CD4-positive, alpha-beta T cell treated with Interleukin-4 for 1 hour (primary cell): ENCODE data around the gene TPPP.

Experiments used
- DNase-seq, 2 donors: peaks; one replicate each; pipeline ENCODE4 v3.0.0-alpha.2; 2020 to 2022

Gene TPPP

DNA sequence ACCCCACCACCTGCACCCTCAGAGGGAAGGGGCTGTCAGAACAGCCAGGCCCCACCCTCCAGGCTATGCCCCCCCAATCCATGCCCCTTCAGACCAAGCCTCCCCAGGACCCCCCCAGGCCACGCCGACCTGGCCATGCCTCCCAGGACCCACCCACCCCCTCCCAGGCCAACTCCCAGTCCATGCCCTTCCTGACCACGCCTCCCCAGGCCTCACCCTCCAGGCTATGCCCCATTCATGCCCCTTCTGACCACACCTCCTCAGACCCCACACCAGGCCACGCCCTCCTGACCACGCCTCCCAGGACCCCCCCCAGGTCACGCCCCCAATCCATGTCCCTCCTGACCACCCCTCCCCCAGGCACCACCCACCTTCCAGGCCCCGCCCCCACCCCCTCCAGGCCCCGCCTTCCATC lies 27.6 kb downstream of the TPPP start:
- DNase-seq: no peak

DNA sequence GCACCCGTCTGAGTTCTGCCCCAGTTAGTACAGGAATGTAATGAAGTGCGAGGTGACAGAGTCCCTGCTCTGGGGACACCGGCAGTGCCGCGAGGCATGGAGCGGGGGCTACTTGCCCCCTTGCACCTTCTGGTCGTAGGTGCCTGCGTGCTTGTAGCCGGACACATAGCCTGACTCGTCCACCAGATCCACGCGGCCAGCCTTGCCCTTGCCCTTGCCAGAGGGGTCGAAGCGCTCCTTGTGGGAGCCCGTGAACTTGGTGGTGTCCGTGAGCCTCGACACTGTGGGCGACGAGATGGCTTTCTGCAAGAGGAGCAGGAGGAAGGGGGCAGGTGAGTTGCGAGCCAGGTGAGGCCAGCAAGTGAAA lies 28.2 kb downstream of the TPPP start:
- DNase-seq: no peak

DNA sequence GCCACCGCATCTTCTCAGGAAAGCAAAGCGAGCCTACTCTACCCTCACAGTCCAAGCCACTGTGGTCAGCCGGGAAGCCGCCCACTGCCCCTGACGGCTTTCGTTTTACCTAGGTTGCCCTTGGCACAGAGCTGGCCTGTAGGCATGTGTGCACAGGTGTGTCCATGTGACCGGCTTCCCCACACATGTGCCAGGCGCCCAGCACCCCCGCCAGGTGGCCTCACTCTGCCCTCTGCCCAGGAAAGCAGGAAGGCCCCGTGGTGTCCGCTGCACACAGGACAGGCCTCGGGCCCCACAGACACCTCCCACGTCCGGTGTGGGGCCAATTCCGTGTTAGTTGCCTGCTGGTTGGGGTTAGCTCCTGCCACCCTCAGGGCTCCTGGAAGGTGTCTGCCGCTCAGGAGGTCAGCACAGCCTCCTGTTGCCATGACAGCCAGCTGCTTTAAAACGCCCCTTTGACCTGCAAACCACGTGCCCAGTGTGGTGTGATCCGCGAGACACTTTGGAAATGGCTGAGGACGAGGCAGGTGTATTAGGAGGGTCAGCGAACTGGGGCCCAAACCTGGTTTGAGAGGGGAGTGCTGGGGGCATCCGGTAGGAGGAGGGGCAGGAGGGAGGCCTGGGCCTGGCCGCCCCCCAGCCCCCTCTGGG lies 28.7 kb downstream of the TPPP start:
- DNase-seq: no peak

DNA sequence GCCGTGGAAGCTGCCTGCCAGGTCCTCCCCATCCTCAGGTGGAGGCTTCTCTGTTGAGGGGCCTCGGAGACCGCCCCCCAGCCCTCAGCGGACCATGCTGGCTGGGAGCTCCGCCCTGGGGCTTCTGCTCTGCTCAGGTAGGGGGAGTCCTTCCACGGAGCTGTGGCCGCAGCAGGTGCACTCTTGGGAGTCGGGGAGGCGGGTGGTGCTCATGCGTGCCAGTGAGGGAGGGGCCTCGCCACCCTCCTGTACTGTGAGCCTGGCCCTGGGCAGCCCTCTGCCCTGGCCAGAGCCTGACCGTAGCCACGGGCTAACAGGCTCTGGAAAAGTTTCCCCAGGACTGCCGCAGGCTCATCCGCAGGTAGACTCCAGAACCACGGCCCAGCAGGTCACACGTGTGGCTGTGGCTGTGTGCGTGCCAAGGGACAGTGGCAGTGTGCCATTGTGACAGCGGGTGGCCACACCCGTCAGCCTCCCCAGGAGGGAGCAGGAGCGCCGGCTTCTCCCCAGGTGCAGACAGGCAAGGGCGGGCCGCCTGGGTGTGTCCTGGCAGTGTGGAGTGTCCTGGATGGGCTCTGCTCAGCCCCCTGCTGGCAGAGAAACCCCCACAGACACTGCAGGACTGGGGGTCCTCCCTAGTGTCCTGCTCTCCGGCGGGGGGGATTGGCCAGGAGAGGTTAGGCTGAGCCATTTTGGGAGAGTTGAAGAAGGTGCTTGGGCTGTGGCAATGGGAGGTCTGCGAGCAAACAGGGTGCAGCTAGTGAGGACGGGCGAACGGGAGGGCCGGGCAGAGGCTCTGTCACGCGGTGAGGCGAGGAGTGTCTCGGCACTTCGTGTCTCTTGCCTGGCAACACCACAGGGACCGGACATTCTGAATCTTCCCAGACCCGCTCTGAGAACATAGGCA lies 29.5 kb downstream of the TPPP start:
- DNase-seq: no peak

DNA sequence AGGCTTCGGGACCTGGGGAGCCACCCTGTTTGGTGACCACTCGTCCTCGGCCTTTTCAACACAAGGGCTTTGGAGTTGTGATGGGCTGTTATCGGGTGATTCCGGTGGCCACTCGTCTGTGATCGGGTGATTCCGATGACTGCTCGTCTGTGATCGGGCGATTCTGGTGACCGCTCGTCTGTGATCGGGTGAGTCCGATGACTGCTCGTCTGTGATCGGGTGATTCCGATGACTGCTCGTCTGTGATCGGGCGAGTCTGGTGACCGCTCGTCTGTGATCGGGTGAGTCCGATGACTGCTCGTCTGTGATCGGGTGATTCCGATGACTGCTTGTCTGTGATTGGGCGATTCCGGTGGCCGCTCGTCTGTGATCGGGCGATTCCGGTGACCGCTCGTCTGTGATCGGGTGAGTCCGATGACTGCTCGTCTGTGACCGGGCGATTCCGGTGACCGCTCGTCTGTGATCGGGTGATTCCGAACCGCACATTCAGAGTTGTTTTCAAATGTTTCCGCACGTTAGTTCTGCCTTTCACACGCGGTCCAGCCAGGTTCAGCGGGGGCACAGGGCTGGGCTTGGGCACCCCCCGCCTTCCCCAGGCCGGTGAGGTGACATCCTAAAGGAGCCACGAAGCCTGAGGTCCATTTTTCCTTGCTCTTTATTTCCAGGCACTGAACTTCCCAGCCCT lies 30.3 kb downstream of the TPPP start:
- DNase-seq: no peak

DNA sequence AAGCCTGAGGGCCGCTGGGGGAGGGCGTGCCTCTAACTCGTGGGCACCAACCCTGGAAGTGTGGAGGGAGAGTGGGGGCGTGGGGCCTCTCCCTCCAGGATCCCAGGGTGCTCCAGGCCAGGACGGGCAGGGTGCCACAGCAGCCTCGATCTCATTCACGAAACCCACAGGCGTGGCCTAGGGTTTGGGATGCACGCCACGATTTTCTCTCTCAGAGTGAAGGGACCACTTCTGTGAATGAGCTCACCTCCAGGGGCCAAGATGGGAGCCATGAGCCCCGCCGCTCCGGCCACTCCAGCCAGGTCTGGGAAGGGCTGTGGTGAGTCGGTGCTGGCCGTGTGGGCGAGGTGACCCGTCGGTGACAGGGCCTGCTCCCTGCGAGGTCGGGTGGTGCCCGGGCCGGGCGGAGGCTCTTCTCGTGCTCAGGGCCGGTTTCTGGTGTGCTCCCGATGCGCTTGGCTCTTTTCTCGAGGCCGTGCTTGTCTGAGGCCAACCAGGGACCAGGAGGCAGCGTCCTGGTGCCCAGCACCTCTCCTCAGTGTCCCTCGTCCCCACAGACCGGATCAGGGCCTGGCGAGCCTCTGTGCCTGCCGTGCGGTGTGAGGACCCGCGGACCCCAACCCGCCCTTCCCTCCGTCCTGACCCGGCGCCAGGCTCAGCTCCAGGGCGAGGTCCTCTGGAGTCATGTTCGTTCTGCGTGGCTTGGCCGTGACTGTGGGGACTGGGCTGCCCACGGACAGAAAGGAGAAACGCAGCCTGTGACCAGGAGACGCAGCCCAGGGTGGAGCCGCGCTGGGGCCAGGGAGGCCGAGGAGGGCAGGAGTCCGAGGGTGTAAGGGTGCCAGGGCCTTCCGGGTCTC lies 31.0 kb downstream of the TPPP start:
- DNase-seq: no peak

DNA sequence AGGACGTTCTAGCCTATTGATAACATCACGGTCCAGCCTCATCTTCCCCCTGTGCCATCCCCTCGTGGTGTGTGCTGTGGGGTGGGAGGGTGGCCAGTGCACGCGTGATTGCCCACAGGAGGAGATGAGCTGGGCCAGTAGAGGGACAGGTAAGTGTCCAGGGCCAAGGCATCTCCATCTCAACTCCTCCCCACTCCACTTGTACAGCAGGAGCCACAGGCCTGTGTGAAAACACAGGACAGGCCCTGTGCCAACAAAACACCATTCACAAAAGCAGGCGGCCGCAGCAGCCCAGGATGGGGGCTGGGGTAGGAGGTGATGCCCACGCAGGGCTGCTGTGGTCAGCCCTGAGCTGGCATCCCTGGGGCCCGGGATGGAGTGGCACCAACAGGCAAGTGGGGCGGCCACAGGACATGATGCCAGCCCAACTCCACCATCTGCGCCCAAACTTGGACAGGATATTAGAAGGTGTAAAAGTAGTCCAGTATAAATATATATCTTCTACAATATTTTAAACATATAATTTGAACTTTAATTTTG lies 32.6 kb downstream of the TPPP start:
- no peak for DNase-seq

DNA sequence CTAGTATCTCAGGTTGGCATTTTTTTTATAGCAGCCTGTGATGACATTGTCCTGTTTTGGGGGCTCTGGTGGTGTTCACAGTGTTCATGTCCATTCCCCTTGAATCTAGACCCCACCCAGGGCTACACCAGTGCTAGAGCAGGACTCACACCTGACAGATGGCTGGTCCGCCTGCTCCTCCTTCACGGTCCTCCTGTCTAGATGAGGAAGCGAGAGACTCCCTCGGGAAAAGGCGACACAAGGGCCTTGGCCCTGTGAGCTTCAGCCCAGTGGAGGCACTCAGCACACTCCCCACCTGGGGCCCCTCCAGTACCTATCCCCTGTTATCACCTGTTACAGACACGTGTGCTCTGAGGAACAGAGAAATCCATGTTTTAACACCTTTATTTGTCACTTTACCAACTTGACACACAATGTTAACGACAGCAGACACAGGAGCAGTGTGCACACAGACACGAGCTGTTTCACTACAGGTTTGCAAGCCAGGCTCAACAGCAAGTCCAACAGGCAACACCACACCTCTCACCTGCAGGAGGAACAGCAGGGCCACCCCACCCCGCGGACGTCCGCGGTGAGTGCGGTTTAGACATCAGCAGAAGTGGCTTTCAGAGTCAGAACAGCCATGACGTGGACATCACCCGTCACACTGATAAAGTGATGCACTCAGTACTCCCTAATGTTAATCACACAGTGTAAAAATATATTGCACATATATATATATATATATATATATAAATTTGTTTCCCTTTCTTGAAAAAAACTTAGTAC lies 33.5 kb downstream of the TPPP start:
- no peak for DNase-seq

DNA sequence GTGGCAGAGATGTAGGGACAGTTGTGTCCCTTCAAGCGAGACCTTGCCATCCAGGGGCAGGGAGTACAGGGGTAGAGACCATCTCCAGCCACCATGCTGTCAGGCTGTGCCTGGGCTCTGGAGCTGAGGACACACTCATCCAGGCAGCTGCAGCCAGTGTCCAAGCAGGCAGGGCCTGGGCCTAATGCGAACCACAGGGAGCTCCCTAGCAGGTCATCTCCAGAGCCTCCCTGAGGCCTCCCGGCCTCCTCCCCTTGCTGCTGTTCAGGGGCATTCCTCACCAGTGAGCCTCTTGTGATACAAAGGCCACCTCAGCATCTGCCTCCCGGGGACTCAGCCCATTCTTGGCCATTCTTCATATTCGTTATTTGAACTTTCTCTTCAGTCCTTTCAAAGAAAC lies 35.0 kb downstream of the TPPP start:
- DNase-seq: no peak

DNA sequence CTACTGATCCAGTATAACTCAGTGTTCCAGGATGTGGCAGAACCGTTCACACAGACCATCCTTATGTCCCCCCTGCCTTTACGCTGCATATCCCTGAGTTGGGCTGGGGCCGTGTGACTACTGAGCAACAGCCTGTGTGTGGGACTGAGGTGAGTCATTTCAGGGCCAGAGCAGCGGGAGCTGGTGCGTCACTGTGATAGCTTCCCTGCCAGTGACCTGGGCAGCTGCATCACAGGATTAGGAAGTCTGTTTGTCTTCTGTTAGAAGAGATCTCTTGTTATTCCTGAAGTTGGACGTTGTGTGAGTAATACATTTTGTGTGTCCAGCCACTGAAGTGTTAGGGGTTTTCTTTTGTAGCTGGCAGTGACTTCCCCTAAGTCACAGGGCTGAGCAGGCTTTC lies 35.6 kb downstream of the TPPP start:
- no peak for DNase-seq

DNA sequence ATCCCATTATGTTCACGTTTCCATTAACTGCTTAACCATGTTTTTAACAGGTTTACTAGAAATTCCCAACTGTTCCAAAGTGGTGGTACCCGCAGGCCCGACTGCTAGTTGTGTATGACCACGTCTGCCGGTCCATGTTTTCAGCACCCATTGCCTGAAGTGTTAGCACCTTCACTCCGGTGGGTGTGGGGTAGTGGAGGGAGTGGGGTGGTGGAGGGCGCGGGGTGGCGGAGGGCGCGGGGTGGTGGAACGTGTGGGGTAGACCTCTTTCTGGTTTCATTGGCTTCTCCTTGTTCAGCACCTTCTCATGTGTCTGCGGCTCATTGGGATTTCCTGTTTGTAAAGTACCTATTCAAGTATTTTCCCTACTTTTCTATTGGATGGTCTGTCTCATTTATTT lies 37.7 kb downstream of the TPPP start:
- DNase-seq: no peak

DNA sequence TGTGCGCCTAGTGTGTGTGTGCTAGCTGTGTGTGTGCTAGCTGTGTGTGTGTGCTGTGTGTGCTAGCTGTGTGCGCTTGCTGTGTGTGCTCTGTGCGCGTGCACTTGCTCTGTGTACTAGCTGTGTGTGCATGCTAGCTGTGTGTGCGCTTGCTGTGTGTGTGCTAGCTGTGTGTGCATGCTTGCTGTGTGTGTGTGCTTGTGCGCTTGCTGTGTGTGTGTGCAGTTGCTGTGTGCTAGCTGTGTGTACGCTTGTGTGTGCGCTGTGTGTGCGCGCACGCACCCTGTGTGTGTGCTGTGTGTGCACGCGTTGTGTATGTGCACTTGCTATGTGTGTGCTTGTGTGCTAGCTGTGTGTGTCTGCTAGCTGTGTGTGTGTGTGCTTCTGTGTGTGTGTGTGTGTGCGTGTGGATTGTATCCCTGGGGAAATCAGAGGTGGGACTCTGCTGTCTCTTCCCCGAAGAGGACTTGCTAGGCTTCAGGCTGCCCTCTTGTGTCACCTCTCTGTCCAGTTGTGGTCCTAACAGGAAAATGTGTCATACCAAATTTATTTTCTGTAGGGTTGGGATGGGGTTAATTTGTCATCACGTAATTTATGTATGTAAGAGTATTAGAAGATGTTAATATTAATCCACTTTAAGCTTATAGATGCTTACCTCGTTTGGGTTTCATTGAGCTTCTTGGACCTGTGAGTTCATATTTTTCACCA lies 38.9 kb downstream of the TPPP start:
- DNase-seq: no peak

DNA sequence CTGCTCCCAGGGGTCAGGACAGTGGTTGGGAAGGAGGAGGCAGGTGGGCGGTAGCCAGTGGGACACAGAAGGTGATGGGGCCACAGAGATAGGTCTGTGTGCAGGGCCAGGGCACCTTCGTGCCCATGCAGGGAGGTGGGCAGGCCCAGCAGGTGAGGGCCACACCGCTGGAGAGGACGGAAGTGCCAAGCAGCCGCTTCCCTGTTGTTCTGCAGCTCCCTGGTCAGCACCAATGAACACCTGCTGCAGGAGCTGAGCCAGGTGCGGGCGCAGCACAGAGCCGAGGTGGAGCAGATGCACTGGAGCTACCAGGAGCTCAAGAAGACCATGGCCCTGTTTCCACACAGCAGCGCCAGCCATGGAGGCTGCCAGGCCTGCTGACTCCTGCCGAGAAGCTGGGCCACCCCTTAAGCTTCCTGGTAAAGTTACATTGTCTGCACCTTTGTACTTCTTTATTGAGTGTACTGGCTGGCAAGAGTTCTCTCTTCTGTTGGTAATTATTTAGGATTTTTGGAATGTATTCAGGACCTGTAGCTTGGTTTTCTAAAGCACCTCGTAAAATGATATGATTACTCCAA lies 40.3 kb downstream of the TPPP start:
- DNase-seq: no peak

DNA sequence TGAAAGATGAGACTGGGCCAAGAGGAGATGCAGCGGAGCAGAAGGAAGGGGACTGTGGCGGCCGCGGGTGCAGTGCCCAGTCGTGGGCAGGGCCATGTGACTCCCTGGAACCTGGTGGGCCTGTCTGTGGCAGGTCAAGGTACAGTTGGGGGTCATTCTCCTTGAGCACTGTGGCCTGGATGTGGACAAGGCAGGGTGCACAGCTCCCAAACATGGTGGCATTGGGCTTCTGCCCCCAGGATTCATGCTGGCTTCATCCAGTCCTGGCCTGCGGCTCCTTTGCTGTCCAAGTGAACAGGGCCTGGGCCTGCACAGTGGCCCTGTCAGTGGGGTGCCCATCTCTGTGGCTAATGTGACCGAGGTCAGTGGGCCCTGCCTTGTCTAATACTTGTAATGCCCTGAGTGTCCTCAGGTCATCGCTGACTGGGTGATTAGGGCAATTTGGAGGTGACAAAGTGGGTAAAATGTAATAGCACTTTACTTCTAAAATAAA lies 41.1 kb downstream of the TPPP start:
- DNase-seq: no peak

DNA sequence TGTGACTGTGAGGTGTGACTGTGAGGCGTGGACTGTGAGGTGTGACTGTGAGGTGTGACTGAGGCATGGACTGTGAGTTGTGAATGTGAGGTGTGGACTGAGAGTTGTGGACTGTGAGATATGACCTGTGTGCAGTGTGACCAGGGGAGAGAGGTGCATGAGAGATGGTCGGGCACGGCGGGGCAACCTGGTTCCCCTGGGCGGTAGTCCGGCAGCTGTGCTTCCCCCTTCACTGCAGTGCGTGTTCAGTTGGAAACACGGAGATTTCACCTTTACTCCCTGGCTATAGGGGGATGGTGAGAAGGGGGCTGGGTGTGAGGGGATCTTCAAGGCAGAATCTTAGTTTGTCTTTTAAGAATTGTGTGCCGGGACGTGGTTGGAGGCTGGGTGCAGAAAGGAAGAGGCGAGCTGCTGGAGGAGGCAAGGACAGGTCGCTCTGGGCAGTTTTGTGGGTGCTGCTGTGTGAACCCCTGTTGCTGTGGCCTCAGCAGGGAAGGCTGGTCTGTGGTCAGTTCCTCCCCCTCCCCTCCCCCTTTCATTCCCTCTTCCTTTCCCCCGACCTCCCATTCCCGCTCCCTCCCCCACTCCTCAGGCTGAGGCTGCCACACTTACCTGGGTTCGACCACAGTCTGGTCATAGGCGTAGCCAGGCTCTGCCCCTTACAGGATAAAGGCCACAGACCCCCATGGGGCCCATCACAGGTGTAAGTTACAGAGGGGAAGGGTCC lies 41.7 kb downstream of the TPPP start:
- DNase-seq: no peak

DNA sequence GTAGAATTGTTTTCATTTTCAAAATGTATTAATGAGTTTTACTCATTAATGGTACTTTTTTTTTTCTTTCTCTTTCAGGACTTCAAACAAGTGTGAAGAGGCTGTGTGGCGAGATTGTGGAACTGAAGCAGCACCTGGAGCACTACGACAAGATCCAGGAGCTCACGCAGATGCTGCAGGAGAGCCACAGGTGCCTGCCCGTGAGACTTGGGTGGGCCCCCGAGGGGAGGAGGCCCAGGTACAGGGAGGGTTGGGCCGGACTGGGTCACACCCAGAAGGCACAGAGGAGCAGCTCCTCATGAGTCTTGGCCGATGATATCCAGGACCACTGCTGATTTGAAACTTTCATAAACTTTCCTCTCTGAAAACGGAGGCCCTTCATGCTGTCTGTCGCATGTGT lies 45.4 kb downstream of the TPPP start:
- DNase-seq: no peak

DNA sequence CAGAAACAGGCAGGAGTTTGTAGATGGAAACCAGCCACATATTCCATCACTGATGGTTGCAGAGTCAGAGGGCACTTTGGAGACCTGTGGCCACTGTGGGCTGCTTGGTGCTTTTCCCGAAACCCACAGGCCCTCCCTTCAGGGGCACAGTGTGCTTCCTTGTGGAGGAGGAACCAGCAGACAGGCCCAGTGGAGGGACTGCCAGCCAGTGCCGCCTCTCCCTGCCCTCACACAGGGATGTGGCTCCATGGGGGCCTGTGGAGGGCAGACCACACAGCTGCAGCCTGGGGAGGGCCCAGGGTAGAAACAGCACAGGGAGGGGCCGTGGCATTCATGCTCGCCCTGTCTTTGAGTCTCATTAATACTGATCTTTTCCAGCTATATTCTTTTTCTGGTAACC lies 45.8 kb downstream of the TPPP start:
- DNase-seq: no peak

DNA sequence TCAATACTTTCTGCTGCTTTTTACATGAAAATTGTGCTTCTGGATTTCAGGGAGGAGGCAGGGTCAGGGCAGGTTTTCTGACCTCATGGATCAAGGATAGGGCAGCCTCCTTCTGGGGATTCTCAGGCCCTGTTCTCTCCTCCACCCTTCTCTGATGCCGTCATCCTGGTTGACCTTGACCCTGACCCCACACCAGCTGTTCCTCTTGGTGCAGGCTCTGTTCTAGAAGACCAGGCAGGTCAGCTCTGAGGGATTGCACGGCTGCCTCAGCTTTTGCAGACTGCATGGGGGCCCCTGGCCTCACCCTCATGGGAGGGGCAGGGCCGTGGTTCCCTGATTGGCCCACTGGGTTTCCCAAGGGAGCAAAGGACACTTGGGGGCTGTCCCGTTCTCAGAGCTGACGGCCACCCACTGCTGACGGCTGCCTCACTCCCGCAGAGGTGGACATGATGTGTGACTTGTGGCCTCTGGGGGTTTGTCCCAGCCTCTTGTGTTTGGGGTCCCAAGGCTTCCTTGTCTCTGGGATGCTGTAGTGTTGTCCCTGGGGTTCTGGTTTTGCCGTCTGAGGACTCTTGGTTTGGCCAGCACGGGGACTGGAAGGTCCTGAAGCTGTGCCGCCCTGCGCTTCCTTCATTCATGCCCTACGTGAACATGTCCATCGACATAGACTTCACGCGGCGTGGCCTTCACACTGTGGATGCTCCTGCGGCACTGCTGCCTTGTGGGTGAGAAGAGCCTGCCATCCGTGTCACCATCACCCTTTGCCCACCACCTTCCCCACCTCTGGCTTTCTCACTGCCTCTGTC lies 46.6 kb downstream of the TPPP start:
- DNase-seq: no peak

DNA sequence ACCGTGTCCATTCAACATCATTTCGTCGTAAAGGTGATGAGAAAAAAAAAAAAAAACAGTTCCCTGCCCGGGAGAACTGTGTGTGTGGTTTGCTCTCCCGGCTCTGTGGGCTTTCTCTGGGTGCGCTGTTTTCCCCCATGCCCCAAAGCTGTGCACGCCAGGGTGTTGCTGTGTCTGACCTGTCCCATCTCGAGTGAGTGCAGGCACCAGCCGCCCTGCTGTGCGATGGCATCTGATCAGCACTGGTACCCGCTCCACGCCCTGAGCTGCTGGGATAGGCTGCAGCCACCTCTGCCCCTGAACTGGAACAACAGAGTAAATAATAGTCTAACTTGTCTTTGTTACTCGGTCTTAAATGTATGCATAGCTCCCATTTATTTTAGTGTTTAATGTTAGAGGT lies 47.7 kb downstream of the TPPP start:
- no peak for DNase-seq
